ENCODE measurements around the gene DPRX.

Gene DPRX, protein sequence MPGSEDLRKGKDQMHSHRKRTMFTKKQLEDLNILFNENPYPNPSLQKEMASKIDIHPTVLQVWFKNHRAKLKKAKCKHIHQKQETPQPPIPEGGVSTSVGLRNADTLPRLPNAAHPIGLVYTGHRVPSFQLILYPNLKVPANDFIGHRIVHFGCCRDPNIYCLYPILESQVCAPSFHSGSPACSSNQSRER

DNA sequence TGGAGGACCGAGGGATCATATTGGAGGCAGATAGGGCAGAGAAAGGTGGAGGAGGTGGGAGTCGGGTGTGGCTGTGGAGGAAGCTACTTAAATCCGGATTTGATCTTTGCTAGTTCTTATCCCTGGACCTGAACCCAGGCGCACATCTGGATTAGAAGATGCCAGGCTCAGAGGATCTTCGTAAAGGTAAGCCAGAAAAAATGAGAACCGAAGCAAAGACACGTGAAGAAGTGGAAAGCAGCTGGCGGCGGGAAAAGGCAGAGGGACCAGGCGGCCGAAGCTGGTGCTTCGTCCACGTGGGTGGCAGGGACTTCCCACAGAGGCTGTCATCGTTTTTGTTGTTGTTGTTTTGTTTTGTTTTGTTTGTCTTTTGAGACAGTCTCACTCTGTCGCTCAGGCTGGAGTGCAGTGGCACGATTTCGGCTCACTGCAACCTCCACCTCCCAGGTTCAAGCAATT, at the start of gene DPRX:
Gene DPRX, plus strand, starts transcription at position 51 of the 459 bp plus-strand sequence. Its CDS starts 108 bp downstream, at position 159.
- no peak for TF ChIP-seq ZNF274 (IDR thresholded peaks at IDR 0.05; ENCODE audit: low read depth, low read length)

DNA sequence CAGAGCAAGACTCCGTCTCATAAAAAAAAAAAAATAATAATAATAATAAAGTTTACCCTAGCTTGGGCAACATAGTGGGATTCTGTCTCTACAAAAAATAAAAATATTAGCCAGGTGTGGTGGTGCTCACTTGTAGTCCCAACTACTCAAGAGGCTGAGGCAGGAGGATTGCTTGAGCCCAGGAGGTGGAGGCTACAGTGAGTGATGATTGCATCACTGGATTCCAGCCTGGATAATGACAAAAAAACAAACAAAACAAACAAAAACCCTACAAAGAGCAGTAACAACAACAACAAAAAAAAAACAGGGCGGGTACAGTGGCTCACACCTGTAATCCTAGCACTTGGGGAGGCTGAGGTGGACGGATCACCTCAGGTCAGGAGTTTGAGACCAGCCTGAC, 48.6 kb upstream of the DPRX start:
- TF ChIP-seq ZNF274 (IDR thresholded peaks at IDR 0.05; ENCODE audit: low read depth, low read length): no peak
- no peak overlapping the region for H3K4me3 ChIP-seq (ENCODE audit: low read length)

More for the DNA sequence above, at the start of gene DPRX:
- H3K4me3 ChIP-seq (ENCODE audit: low read length): no peak within 1 kb of the TSS

DNA sequence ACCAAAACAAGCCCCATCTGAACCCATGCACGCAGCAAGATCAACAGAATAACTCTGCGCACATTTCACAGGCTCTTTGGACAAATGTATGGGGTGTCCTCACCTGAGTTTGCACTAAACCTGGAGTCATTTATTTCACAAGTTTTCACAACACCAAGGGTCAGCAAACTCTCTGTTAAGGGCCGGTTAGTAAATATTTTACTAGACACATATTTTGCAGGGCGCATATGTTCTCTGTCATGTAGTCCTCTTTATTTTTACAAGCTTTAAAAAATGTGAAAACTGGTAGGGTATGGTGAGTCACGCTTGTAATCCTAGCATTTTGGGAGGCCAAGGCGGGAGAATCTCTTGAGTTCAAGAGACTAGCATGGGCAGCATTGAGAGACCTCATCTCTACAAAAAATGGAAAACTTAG, 45.5 kb upstream of the DPRX start:
- no peak for TF ChIP-seq ZNF274 (IDR thresholded peaks at IDR 0.05; ENCODE audit: low read depth, low read length)

DNA sequence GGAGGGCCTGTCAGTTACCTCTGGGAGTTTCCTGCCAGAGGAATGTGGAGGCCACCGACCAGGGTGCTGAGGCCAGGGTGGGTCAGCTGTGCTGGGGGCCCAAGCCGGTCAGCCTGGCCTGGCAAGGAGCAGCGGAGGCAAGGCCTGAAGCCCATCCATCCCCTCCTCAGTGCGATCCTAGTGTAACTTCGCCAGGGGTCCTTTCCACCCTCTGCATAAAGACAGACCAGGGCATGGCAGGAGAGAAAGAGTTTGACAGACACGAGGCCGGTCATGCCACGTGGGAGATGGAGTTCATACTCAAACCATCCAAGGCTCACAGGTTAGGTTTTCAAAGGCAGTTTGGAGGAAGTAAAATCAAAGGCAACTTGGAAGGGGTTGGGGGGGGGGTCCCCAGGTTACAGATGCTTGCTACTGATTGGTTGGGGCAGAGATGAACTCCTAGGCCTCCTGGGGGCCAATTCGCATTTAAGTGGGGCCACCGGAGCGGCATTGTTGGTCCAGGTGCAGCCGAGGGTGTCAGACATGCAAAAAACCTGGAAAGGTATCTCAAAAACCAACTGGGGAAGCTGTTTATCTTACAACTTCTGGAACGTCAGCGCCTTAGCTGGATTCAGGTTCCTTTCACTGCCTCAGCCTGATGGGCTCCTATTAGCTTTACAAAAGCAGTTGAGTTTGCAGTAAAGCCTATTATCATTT, 36.8 kb upstream of the DPRX start:
- H3K4me3 ChIP-seq (ENCODE audit: low read length): no peak overlapping the region
- TF ChIP-seq ZNF274 (IDR thresholded peaks at IDR 0.05; ENCODE audit: low read depth, low read length): no peak

More for the DNA sequence above, 45.5 kb upstream of the DPRX start:
- H3K4me3 ChIP-seq (ENCODE audit: low read length): no peak overlapping the region

DNA sequence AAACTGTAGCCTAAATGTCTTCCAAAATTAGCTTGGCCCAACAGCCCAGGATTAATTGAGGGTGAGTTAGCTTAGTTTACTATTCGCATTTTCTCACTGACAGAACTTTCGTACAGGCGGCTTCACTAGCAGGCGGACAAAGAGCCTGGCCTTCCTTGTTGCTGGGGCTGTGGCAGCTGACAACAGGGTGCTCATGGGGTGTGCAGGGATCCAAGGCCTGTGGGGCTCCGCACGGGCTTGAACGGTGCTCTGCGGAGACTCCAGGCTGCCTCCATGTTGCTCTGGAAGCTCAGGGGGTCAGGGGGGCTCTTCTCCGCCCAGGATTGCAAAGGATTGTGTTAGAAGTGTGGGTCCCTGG, 36.3 kb upstream of the DPRX start:
- TF ChIP-seq ZNF274 (IDR thresholded peaks at IDR 0.05; ENCODE audit: low read depth, low read length): no peak
- H3K4me3 ChIP-seq (ENCODE audit: low read length): no peak overlapping the region

DNA sequence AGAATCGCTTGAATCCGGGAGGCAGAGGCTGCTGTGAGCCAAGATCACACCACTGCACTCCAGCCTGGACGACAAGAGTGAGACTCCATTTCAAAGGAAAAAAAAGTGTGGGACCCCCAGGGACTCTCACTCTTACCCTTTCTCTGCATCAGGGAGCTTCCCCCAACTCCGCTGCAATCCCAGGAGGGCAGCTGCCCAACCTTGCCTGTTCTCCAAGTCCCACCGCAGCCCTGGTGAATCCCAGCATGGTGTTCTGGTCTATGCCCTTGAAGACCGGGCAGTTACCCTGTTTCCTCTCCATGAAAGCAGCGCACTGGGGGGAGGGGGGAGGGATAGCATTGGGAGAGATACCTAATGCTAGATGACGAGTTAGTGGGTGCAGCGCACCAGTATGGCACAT, 35.7 kb upstream of the DPRX start:
- TF ChIP-seq ZNF274 (IDR thresholded peaks at IDR 0.05; ENCODE audit: low read depth, low read length): no peak
- H3K4me3 ChIP-seq (ENCODE audit: low read length): no peak overlapping the region

DNA sequence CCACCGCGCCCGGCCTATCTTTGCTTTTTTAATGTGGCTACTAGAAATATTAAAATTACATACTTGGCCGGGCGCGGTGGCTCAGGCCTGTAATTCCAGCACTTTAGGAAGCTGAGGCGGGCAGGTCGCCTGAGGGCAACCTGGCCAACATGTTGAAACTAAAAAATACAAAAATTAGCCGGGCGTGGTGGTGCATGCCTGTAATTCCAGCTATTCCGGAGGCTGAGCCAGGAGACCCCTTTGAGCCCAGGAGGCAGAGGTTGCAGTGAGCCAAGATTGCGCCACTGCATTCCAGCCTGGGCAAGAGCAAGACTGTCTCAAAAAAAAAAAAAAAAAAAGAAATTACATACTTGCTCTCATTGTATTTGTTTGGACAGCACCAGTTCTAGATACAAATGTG, 34.8 kb upstream of the DPRX start:
- TF ChIP-seq ZNF274 (IDR thresholded peaks at IDR 0.05; ENCODE audit: low read depth, low read length): no peak
- no peak overlapping the region for H3K4me3 ChIP-seq (ENCODE audit: low read length)

DNA sequence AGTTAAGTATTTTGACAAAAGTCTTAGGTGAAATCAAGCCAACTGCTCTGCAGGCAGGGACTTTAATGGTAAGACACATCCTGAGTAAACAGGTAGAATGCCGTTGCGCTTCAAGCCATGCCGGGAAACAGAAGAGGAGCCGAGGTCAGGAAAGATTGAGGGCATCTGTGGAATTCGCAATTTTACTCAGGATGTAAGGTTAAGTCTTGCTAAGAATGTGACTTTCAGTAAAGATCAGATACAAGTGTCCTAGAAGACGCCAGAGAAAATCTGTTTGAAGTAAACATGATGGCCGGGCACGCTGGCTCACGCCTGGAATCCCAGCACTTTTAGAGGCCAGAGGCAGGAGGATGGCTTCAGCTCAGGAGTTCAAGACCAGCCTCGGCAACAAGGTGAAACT, 33.4 kb upstream of the DPRX start:
- H3K4me3 ChIP-seq (ENCODE audit: low read length): no peak overlapping the region
- TF ChIP-seq ZNF274 (IDR thresholded peaks at IDR 0.05; ENCODE audit: low read depth, low read length): no peak

DNA sequence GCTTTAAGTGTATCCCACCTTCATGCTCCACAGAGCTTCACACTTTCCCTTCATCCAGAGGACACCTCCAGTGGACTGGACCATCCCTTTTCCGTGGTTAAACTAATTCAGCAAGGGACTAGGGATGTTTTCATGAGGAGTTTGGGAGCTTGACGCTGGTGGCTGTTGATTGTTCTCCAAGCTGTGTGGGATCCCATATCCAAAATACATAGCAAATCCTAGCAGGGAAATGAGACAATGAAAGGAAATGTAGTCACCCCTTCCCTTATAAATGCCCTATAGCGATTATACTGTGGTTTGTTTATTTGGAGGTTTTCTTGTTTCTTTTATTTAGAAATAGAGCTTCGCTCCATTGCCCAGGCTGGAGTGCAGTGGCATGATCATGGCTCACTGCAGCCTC, 31.6 kb upstream of the DPRX start:
- TF ChIP-seq ZNF274 (IDR thresholded peaks at IDR 0.05; ENCODE audit: low read depth, low read length): no peak
- no peak overlapping the region for H3K4me3 ChIP-seq (ENCODE audit: low read length)

DNA sequence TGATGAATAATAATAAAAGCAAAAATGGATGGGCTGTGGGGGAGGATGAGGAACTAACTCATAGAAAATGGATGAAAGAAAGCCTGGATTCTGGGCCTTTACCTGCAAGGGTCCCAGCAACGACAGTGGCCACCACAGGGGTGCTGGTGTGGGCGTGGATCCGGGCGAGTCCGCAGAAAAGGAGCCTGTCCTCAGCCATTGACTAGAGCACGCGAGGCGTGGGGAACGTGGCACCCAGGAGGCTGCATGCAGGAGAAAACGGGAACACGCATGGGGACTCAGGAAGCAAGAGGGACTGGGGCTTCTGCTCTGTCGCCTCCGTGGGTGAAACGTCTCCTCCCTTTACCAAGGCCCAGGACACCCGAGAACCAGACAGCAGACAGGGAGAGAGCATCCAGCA, 25.8 kb upstream of the DPRX start:
- H3K4me3 ChIP-seq (ENCODE audit: low read length): no peak overlapping the region
- no peak for TF ChIP-seq ZNF274 (IDR thresholded peaks at IDR 0.05; ENCODE audit: low read depth, low read length)

DNA sequence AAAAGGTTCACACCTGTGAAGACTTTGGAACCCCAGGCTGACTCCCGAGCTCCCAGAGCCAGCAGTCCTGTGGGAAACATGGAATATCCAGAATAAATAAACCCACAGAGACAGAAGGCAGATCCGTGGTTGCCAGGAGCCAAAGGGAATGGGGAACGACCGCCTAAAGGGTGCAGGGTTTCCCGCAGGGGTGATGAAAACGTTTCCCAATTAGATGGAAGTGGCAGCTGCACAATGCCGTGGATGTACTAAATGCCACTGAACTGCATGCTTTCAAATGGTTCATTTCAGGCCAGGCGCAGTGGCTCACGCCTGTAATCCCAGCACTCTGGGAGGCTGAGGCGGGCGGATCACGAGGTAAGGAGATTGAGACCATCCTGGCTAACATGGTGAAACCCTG, 23.4 kb upstream of the DPRX start:
- no peak overlapping the region for H3K4me3 ChIP-seq (ENCODE audit: low read length)
- TF ChIP-seq ZNF274 (IDR thresholded peaks at IDR 0.05; ENCODE audit: low read depth, low read length): no peak

DNA sequence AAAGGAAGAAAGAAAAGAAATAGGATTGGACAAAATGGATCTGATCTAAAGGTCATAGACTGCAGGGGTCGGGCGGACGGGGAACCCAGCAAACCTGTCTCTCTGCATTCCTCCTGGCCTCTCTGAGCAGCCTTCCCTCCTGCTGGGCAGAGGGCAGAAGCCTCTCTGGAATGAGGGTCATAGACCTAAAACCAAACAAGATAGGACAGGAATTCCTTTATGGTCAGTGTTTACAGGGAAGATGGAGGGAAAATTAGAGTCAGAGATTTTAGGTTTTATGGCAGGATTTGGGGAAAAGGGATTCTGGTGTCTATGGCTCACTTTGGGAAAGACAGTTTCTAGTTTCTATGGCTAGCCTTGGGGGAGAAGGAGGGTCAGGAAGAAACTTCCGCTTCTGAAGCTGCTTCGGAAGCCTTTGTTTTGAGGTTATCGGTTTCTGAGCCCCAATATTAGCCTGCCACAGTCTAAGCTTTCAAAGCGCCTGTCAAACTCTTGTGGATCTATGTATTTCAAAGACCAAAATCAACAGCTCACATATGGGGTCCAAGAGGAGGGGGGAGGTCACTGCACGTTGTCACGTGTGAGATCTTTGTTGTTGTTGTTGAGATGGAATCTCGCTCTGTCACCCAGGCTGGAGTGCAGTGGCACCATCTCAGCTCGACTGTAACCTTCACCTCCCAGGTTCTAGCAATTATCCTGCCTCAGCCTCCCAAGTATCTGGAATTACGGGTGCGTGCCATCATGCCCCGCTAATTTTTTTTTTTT, 18.9 kb upstream of the DPRX start:
- TF ChIP-seq ZNF274 (IDR thresholded peaks at IDR 0.05; ENCODE audit: low read depth, low read length): no peak
- no peak overlapping the region for H3K4me3 ChIP-seq (ENCODE audit: low read length)

DNA sequence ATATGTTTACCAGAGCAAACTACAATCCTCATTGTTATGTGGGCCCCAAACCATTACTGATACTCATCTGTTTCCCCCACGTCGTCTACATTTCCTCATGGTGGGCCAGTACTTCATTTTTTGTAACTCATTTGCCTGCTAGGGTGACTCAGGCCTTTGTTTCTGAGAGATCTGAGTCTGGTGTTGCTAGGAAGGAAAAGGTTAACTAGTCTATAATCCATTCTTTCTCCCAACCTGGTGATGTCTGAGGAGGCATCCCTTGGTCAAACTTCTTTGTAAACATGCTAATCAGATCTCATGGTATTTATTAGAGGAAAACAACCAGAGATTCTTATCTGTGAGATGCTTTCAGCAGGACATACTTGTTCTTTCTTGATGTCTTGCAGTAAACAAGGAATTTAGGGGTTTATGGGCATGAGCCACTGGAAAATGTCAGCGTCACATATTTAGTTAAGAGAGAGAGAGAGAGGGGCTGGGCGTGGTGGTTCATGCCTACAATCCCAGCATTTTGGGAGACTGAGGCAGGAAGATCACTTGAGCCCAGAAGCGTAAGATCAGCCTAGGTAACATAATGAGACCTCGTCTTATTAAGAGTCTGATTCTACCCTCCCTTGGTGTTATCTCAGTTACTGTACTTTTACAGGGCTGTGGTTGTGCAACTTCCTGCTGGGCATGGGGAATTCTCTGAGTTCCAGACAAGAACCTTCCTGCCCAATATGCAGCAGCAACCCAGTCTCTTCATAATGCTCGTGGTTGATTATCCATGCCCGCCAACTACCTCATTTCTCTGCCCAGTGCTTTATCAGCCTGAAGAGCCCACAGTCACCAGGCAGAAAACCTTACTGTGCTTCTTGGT, 9.7 kb upstream of the DPRX start:
- H3K4me3 ChIP-seq (ENCODE audit: low read length): no peak overlapping the region
- TF ChIP-seq ZNF274 (IDR thresholded peaks at IDR 0.05; ENCODE audit: low read depth, low read length): no peak

Measured in GM08714 (cell line).